ENCODE data around the gene PHF21B. TPM values are rescaled to one million over a fixed set of nuclear protein-coding genes. Genes with fewer than 3 reads are reported as not detected.

PHF21B gene
- total and polyA plus RNA-seq, 2 of the 8 experiments (the other 6 are each of a cell fraction or from before 2014, with no cell fraction given) = 19.3 to 68.1 TPM

- TF ChIP-seq ATF3 (IDR thresholded peaks at IDR 0.05; ENCODE audit: insufficient read depth, low read depth, low read length) (no peak), SP4 (IDR thresholded peaks at IDR 0.05; ENCODE audit: low read length) (no peak), POU5F1 (IDR thresholded peaks at IDR 0.05; ENCODE audit: low read depth, low read length) (no peak), KDM5A (IDR thresholded peaks at IDR 0.05; ENCODE audit: low read length) (no peak), SUZ12 (IDR thresholded peaks at IDR 0.05; ENCODE audit: low read length) (no peak)
Observed at GRCh38 chr22:44952863-44953746, 56.7 kb downstream of the PHF21B start (continued).

Data from H1 (cell line).